ENCODE data around the gene ACOX2.

ACOX2 gene

GRCh38 chr3:58536501-58537411 lies at the start of gene ACOX2:
Gene ACOX2, minus strand, starts transcription at chr3:58537190. Its CDS starts 2,084 bp downstream, at chr3:58535106.
- no peak for DNase-seq (ENCODE audit: low spot score)

- no peak for DNase-seq (ENCODE audit: low spot score)
Measured at GRCh38 chr3:58585994-58586393, 49.0 kb upstream of the ACOX2 start.

GRCh38 chr3:58585005-58585786 lies 48.2 kb upstream of the ACOX2 start:
- DNase-seq (ENCODE audit: low spot score) = peak; percentile 69

- DNase-seq (ENCODE audit: low spot score) = no peak
Measured at GRCh38 chr3:58584690-58585004, 47.7 kb upstream of the ACOX2 start.

- no peak for DNase-seq (ENCODE audit: low spot score)
Measured at GRCh38 chr3:58581328-58582091, 44.5 kb upstream of the ACOX2 start.

GRCh38 chr3:58580826-58581327 lies 43.9 kb upstream of the ACOX2 start:
- DNase-seq (ENCODE audit: low spot score) = no peak

GRCh38 chr3:58578873-58579272 lies 41.9 kb upstream of the ACOX2 start:
- no peak for DNase-seq (ENCODE audit: low spot score)

- no peak for DNase-seq (ENCODE audit: low spot score)
Measured at GRCh38 chr3:58577269-58577821, 40.4 kb upstream of the ACOX2 start, which contains the start of gene FAM107A. Gene FAM107A, minus strand, starts transcription at chr3:58577391. Its CDS starts 7,531 bp downstream, at chr3:58569860.

GRCh38 chr3:58576716-58577115 lies 39.7 kb upstream of the ACOX2 start:
- DNase-seq (ENCODE audit: low spot score) = no peak

- no peak for DNase-seq (ENCODE audit: low spot score)
Measured at GRCh38 chr3:58575971-58576652, 39.1 kb upstream of the ACOX2 start.

GRCh38 chr3:58574682-58575081 lies 37.7 kb upstream of the ACOX2 start:
- no peak for DNase-seq (ENCODE audit: low spot score)

- no peak for DNase-seq (ENCODE audit: low spot score)
Measured at GRCh38 chr3:58574106-58574505, 37.1 kb upstream of the ACOX2 start.

GRCh38 chr3:58573640-58574039 lies 36.6 kb upstream of the ACOX2 start:
- no peak for DNase-seq (ENCODE audit: low spot score)

GRCh38 chr3:58572634-58573230 lies 35.7 kb upstream of the ACOX2 start:
- no peak for DNase-seq (ENCODE audit: low spot score)

- no peak for DNase-seq (ENCODE audit: low spot score)
Measured at GRCh38 chr3:58572013-58572633, 35.1 kb upstream of the ACOX2 start.

GRCh38 chr3:58570851-58571250 lies 33.9 kb upstream of the ACOX2 start:
- no peak for DNase-seq (ENCODE audit: low spot score)

- DNase-seq (ENCODE audit: low spot score) = no peak
Measured at GRCh38 chr3:58569287-58570001, 32.5 kb upstream of the ACOX2 start.

- DNase-seq (ENCODE audit: low spot score) = peak; percentile 45
Measured at GRCh38 chr3:58568572-58569286, 31.7 kb upstream of the ACOX2 start.

GRCh38 chr3:58567251-58567515 lies 30.2 kb upstream of the ACOX2 start:
- DNase-seq (ENCODE audit: low spot score) = no peak
